Suppressor macrophage treated with lipopolysaccharide for 1 hour (primary cell): ENCODE results near the gene RANBP17.
"Not testable (repeated sequence)": the region's sequence is repeated elsewhere in the genome, so short reads cannot be mapped to it uniquely, and the experiment has no call there.

Experiments
- DNase-seq, 3 donors: peaks; one replicate each; pipeline ENCODE4 v3.0.0-alpha.2; 2020 to 2022

Gene RANBP17

DNA sequence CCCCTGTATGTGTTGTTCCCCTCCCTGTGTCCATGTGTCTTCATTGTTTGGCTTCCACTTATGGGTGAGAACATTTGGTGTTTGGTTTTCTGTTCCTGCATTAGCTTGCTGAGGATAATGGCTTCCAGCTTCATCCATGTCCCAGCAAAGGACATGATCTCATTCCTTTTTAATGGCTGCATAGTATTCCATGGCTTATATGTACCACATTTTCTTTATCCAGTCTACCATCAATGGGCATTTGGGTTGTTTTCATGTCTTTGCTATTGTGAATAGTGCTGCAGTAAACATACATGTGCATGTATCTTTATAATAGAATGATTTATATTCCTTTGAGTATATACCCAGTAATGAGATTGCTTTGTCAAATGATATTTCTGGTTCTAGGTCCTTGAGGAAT, 8.6 kb downstream of the RANBP17 start:
- DNase-seq, result not testable (repeated sequence)

DNA sequence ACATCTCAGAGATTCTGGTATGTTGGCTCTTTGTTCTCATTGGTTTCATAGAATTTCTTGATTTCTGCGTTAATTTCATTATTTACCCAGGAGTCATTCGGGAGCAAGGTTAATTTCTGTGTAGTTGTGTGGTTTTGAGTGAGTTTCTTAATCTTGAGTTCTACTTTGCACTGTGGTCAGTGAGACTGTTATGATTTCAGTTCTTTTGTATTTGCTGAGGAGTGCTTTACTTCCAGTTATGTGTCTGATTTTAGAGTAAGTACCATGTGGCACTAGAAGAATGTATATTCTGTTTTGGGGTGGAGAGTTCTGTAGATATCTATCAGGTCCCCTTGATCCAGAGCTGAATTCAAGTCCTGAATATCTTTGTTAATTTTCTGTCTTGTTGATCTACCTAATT, 12.2 kb downstream of the RANBP17 start:
- DNase-seq, result no peak

DNA sequence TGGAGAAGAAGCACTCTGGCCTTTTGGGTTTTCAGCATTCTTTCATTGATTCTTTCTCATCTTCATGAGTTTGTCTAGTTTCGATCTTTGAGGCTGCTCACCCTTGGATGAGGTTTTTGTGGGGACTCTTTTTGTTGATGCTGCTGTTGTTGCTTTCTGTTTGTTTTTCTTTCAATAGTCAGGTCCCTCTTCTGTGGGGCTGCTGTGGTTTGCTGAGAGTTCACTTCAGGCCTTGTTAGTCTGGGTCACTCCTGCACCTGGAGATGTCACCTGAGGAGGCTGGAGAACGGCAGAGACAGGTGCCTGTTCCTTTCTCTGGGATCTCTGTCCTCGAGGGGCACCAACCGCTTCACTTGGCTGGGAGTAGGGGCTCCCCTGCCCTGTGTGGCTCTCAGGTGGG, 14.0 kb downstream of the RANBP17 start:
- DNase-seq, result no peak

DNA sequence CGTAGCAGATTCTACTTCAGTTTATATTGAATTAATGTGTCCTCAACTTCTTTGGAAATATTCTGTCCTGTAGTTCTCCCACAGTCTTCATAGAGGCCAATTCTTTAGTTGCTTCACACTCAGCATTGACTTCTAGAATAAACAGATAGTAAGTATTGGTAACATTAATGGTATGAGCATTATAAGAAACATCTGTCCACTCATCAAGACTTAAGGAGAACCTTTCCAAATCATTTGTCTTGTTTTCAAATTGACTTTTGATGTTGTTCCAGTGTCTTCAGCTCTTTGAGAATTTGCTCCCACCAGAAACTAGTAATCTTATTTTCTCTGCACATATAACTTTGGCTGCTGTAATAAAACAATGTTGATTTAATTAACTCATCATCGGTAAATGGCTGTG, 18.3 kb downstream of the RANBP17 start:
- no peak for DNase-seq

DNA sequence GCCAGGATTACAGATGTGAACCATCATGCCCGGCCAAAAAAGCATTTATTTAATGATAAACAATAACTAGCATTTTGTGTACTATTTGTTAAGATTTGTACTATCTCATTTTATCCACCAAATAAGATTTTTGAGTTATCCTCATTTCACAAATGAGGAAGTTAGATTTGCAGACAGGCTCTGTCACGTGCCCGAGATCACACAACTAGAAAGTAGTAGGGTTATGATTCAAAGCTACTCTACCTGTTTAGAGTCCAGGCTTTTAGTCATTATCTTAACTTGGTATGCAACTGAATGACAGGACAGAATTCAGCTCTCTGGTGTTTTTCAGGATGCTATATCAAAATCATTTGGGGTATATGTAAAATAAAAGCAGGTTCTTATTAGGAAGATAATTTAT, 20.5 kb downstream of the RANBP17 start:
- DNase-seq, result no peak

DNA sequence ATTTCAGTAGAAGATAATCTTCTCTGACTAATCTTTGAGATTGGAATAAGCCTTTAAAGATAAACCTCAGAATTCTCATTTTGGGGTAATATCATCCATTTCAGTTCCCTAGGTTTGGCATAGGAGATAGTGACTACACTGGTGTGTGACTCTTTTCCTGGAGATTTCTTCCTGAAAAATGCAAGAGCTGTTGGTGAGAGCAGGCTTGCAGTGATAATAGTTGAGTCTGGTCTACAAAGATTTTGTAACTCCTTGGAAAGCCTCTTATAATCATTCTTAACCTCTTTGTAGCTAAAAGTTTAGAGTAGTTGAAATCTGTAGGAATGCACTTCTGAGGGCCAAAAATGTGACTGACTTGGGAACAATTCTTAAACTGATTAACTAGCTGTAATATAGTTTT, 23.4 kb downstream of the RANBP17 start:
- DNase-seq, result no peak

DNA sequence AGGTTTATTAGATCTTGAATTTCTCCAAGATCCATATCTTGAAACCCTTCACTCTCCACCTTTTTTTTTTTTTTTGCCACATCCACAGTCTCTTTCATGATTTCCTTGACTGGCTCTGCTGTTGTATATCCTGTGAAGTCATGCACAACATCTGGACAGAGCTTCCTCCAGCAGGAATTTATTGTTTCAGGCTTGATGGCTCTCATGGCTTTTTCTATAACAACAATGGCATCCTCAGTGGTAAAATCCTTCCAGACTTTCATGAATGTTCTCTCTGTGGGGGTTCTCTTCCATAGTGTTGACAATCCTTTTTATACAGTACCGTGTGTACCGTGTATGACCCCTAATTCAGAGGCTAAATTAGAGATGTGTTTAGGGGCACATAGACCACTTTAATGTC, 24.0 kb downstream of the RANBP17 start:
- no peak for DNase-seq

DNA sequence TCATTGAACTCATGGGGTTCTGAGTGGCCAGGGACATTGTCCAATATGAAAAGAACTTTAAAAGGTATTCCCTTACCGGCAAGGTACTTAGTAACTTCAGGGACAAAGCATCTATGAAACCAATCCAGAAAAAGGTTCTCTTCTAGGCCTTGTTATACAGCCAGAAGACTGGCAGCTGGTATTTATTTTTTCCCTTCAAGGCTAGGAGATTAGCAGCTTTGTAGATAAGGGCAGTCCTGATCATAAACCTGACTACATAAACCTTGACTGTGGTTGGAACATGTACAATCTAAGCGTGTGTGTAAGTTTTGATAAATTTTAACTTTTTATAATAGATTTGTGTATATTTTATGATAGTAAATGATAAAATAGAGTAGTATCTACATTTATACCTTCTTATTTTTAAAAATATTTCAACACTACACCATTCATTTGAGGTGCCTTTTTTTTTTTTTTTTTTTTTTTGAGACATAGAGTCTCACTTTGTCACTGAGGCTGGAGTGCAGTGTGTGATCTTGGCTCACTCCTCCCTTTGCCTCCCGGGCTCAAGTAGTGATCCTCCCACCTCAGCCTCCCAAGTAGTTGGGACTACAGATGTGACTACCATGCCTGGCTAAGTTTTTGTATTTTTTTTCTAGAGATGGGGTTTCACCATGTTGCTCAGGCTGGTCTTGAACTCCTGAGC, 24.5 kb downstream of the RANBP17 start:
- DNase-seq, result no peak

DNA sequence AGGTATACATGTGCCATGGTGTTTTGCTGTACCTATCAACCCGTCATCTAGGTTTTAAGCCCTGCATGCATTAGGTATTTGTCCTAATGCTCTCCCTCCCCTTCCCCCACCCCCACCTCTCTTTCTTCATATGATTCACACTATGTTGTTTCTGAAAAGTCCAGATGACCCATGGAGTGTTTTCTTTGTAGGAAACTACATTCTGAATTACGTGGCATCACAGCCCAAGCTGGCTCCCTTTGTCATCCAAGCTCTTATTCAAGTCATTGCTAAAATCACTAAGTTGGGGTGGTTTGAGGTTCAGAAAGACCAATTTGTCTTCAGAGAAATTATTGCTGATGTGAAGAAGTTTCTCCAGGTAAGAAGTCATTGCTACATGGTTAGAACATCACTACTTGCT, 30.4 kb downstream of the RANBP17 start:
- DNase-seq, result no peak

DNA sequence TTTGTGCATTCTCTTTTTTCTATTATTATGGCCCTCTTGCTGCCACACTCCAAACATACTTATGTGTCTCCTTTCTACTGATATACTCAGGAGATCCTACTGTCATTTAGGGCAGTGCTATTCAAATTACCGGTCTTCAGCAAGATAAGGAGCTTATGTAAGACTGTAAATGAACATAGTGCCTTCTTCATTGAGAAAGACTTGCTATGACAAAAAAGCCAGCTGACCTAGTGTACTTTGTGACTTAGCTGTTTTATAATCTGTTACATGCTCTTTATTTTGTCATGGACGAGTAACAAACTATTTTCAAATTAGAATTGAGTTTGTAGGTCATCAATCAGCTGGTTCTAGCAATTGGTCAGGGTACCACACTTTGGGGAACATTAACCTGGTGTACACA, 32.8 kb downstream of the RANBP17 start:
- no peak for DNase-seq

DNA sequence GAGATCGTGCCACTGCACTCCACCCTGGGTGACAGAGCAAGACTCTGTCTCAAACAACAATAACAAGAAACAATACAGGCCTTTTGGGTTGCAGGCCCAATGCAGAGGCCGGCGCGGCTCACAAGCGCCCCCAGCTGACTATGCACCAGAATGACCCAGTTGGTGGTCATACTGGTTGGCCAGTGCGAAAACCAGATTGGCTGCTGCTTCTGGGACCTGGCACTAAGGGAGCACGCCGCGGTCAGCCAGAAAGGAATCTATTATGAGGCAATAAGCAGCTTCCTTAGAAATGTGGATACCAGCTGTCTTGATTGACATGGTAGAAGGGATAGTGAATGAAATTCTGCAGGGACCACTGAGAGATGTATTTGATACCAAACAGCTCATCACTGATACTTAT, 35.0 kb downstream of the RANBP17 start:
- peak in 1 of 3 donors; percentile 3 for DNase-seq

DNA sequence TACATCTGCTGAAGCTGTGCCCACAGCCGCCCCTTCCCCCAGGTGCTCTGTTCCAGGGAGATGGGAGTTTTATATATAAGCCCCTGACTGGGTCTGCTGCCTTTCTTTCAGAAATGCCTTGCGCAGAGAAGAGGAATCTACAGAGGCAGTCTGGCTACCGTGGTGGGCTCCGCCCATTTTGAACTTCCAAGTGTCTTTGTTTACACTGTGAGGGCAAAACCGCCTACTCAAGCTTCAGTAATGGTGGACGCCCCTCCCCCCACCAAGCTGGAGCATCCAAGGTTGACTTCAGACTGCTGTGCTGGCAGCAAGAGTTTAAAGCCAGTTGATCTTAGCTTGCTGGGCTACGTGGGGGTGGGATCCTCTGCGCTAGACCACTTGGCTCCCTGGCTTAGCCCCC, 41.3 kb downstream of the RANBP17 start:
- no peak for DNase-seq

DNA sequence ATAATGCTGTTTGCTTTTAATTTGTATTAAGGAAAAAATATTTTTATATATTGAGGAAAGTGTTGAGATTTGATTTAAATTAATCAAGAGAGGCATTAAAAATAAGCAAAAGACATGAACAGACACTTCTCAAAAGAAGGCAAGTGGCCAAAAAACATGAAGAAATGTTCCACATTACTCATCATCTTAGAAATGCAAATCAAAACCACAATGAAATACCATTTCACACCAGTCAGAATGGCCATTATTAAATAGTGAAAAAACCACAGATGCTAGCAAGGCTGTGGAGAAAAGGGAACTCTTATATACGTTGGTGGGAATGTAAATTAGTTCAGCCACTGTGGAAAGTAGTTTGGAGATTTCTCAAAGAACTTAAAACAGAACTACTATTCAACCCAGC, 45.9 kb downstream of the RANBP17 start:
- peak; percentile 21 to 39 (median 36) for DNase-seq

DNA sequence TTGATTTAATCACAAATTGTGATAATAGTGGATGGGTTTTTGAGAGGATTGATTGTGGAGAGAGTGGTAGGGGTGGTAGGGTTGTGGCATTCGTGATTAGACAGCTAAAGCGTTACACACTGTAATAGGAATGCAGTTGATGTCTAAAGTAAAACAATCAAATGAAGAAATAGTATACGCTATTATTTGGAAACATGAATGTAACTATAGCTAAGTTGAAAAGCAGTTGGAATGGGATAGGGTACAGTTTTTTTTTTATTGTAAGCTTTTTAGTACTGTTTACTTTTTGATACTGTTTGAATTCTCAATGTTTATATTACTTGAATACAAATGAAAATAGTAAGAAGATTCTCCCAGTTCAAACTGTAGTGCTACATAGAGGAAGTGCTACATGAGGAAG, 51.8 kb downstream of the RANBP17 start:
- DNase-seq, result no peak

DNA sequence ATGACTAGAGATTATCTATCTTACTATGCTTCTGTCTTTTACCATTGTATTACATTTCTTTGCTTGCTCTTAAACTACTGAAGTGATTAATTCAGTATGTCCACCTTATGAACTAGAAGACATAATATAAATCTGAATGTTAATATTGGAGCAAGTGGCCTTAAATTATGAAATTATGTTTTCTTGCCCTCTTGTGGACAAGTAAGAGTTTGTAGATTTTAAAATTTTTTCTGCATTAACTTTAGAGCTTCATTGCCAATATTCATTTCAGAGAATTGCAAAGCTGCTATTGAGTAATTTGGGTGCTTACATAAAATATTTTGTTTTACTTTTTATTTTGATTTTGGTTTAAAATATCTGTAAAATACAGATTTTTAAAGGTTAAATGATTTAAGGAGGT, 55.3 kb downstream of the RANBP17 start:
- DNase-seq, result no peak

DNA sequence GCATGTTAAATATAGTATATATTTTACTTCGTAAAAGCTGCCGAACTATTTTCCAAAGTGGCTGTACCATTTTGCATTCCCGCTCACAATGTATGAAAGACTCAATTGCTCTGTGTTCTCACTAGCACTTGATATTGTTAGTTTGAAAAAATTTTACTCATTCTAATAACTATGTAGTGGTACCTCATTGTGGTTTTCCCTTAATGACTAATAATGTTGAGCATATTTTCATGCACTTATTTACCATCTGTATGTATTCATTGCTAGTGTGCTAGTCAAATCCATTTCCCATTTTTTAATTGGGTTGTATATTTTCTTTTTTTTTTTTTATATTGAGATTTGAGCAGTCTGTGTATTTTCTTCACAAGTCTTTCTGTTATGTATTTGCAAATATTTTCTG, 58.4 kb downstream of the RANBP17 start:
- no peak for DNase-seq

DNA sequence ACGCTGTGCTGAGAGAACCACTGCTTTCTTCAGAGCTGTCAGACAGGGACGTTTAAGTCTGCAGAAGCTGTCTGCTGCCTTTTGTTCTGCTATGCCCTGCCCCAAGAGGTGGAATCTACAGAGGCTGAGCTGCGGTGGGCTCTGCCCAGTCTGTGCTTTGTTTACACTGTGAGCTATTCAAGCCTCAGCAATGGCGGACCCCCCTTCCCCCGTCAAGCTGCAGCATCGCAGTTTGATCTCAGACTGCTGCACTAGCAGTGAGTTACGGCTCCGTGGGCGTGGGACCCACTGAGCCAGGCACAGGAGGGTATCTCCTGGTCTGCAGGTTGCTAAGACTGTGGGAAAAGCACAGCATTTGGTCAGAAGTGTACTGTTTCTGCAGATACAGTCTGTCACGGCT, 60.5 kb downstream of the RANBP17 start:
- peak in 1 of 3 donors; percentile 21 for DNase-seq

DNA sequence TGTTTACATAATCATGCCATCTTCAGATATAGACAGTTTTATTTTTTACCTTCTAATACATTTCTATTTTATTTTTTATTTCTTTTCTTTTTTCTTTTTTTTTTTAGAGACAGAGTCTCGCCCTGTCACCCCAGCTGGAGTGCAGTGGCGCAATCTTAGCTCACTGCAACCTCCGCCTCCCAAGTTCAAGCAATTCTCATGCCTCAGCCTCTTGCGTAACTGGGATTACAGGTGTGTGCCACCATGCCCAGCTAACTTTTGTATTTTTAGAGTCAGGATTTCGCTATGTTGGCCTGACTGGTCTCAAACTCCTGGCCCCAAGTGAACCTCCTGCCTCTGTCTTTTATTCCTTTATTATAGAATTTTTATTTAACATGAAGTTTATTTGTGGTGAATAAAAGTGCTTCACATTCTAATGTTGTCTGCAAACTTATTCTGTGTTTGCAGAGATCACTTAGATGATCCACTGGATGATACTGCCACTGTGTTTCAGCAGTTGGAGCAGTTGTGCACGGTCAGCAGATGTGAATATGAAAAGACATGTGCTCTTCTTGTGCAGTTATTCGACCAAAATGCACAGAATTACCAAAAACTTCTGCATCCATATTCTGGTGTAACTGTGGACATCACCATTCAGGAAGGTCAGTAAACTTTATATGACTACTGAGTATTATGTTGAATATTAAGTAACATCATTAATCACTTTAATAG, 62.2 kb downstream of the RANBP17 start:
- no peak for DNase-seq

DNA sequence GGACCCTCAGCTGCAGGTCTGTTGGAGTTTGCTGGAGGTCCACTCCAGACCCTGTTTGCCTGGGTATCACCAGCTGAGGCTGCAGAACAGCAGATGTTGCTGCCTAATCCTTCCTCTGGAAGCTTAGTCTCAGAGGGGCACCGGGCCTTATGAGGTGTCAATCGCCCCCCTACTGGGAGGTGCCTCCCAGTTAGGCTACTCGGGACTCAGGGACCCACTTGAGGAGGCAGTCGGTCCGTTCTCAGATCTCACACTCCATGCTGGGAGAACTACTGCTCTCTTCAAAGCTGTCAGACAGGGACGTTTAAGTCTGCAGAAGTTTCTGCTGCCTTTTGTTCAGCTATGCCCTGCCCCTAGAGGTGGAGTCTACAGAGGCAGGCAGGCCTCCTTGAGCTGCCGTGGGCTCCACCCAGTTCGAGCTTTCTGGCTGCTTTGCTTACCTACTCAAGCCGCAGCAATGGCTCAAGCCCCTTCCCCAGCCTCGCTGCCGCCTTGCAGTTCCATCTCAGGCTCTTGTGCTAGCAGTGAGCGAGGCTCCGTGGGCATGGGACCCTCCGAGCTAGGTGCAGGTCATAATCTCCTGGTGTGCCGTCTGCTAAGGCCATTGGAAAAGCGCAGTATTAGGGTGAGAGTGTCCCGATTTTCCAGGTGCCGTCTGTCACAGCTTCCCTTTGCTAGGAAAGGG, 73.9 kb downstream of the RANBP17 start:
- DNase-seq, result not testable (repeated sequence)

DNA sequence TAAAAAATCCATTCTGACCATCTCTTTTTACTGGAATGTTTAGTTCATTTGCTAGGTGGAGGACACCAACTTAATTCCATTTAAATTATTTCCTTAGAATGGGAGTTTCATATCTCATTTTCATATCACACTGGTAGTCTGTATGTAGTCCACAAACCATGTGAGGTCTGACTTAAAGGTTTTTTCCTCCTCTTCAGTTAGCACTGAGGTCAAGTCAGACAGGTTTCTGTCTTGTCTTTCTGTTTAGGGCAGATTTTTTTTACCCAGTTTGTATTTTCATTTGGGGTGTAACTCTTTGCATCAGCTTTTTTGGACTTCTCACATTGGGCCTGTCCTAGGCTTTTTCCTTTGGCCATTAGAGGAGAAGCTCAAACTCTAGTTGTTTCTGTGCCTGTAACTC, 75.3 kb downstream of the RANBP17 start:
- DNase-seq, result no peak

DNA sequence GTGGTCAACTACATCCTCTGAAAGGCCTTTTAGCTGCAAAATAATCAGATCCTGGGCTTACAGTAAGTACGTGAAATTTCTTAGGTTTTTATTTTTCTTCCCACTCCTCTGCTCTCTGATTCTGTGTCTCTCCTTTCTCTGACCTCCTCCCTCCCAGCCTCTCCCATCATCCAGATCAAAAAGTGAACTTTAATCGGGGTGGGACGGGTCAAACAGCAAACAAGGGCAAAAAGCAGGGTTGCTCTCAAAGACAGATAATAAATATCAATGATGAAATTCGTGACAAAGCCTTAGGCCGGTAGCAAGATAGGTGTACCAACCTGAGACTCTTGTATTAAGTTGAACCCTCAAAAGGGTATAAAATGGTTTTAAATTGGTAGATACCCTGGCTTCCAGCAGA, 76.1 kb downstream of the RANBP17 start:
- DNase-seq, result no peak

DNA sequence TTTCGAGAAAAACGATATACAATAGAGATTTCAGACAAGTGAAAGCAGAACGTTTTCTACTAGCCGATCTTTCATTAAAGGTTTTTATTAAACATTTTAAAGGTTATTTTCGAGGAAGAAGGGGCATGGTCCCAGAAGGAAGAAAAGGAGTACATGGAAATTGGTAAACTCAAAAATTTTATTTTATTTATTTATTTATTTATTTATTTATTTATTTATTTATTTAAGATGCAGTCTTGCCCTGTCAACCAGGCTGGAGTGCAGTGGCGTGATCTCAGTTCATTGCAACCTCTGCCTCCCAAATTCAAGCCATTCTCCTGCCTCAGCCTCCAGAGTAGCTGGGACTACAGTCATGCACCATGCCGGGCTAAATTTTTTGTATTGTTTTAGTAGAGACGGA, 77.4 kb downstream of the RANBP17 start:
- DNase-seq, result no peak

DNA sequence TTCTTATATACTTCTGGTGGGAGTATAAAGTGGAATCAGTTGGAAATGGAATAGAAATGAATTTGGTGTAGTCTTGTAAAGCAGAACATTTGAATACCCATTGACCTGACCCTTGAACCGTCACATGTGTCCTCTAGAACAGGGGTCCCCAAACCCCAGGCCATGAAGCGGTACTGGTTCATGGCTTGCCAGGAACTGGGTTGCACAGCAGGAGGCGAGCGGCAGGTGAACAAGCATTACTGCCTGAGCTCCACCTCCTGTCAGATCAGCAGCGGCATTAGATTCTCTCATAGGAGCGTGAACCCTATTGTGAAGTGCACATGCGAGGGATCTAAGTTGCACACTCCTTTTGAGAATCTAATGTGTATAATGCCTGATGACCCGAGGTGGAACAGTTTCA, 80.0 kb downstream of the RANBP17 start:
- no peak for DNase-seq

DNA sequence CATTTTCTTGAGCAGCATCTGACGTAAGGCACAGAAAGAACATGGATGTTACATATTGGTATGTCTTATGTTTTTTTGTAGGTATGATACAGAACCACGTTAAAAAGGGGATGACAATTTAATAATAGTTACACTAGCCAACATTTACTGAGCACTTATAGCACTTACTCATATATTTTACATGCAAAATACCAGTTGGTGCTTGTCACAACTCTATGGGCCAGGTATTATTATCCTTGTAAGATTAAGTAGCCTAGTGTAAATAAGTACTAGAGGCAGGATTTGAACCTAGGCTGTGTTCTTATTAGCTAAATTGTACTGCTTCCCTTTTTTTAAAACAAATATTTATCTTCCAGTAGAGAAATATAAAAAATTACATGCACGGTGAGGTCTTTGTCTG, 83.5 kb downstream of the RANBP17 start:
- peak in 1 of 3 donors; percentile 0 for DNase-seq
